K562 (cell line): ENCODE measurements around the gene ZNF26. TPM values are rescaled to one million over a fixed set of nuclear protein-coding genes. Genes with fewer than 3 reads are reported as not detected.

Experiments used
- ARID2 ChIP-seq: fragments of 450-650 bp; IDR thresholded peaks from 2 replicates; pipeline ENCODE4 v1.6.1; 2017; ENCODE audit warnings: antibody characterized with exemption, mild to moderate bottlenecking
- BRF1 ChIP-seq: IDR thresholded peaks from 3 replicates; pipeline ENCODE4 v1.6.1; 2011; ENCODE audit warnings: borderline replicate concordance, mild to moderate bottlenecking; ENCODE audit not compliant: insufficient read length; ENCODE audit errors: extremely low read depth
- CTCF ChIP-seq, 3 experiments: IDR thresholded peaks in 2 of 3; conservative IDR thresholded peaks in 1 of 3; 2 replicates each; pipeline ENCODE4 v1.5.1; 2011 to 2012; ENCODE audit warnings: low read length in 3 of 3, mild to moderate bottlenecking in 3 of 3, control low read depth in 2 of 3, improper control_type of control experiment in 1 of 3, inconsistent platforms in 1 of 3, low read depth in 1 of 3, mixed read lengths in 1 of 3, moderate library complexity in 1 of 3; ENCODE audit not compliant: insufficient read depth in 2 of 3
- CXXC5 ChIP-seq: fragments of 250-450 bp; sonication (Bioruptor Pico); IDR thresholded peaks from 2 replicates; pipeline ENCODE4 v1.8.0; 2022; ENCODE audit warnings: inconsistent platforms, mild to moderate bottlenecking, moderate library complexity
- FIP1L1 ChIP-seq: fragments of 200-400 bp; formaldehyde crosslinking; IDR thresholded peaks from 2 replicates; pipeline ENCODE4 v1.6.1; 2018; ENCODE audit warnings: mild to moderate bottlenecking, low read depth, low read length; ENCODE audit not compliant: poor library complexity, severe bottlenecking
- IRF2 ChIP-seq: sonication (generic); formaldehyde crosslinking; IDR thresholded peaks from 2 replicates; pipeline ENCODE4 v1.8.1; 2022; ENCODE audit warnings: mild to moderate bottlenecking, missing genetic modification reagents
- RBM17 ChIP-seq: fragments of 200-400 bp; formaldehyde crosslinking; IDR thresholded peaks from 2 replicates; pipeline ENCODE4 v1.6.1; 2017; ENCODE audit warnings: low read depth, mild to moderate bottlenecking, low read length, borderline replicate concordance
- RNF219 ChIP-seq: fragments of 250-450 bp; sonication (Bioruptor Pico); IDR thresholded peaks from 2 replicates; pipeline ENCODE4 v1.5.0; 2022; ENCODE audit warnings: mild to moderate bottlenecking
- XRCC4 ChIP-seq: IDR thresholded peaks from one replicate; pipeline ENCODE4 v1.6.1; 2011; ENCODE audit not compliant: insufficient read depth, insufficient read length; ENCODE audit errors: extremely low read depth
- ZNF124 ChIP-seq: sonication (generic); formaldehyde crosslinking; IDR thresholded peaks from 2 replicates; pipeline ENCODE4 v1.8.1; 2022; ENCODE audit warnings: missing genetic modification reagents
- ZNF140 ChIP-seq: fragments of 250-450 bp; sonication (Bioruptor Pico); IDR thresholded peaks from 2 replicates; pipeline ENCODE4 v1.8.0; 2021; ENCODE audit warnings: moderate library complexity, mild to moderate bottlenecking, inconsistent platforms
- ZNF24 ChIP-seq: fragments of 450-650 bp; IDR thresholded peaks from 2 replicates; pipeline ENCODE4 v1.6.1; 2016
- ZNF318 ChIP-seq, 2 experiments: fragments of 450-650 bp; IDR thresholded peaks; 2 replicates each; pipeline ENCODE4 v1.6.1; 2016; ENCODE audit warnings: mild to moderate bottlenecking in 2 of 2, borderline replicate concordance in 1 of 2, low read depth in 1 of 2, moderate library complexity in 1 of 2
- ZNF696 ChIP-seq: fragments of 250-450 bp; sonication (Bioruptor Pico); conservative IDR thresholded peaks from 2 replicates; pipeline ENCODE4 v1.4.0; 2020; ENCODE audit warnings: mild to moderate bottlenecking, moderate library complexity
- ZNF785 ChIP-seq: fragments of 250-450 bp; sonication (Bioruptor Pico); IDR thresholded peaks from 2 replicates; pipeline ENCODE4 v1.4.0; 2020; ENCODE audit warnings: mild to moderate bottlenecking
- polyA plus RNA-seq, 8 experiments: library from polyadenylated mRNA; depleted of rRNA in 4 of 8; stranded (reverse) in 5 of 8; unstranded in 3 of 8; fragments of >200 nt; fragmentation: Nextera tagmentation in 2 of 8; fragmentation: Illumina TruSeq in 1 of 8; extraction: Ambion mirVana in 2 of 8; extraction: Trizol in 1 of 8; gene quantifications; 2 replicates each; pipeline versions ENCODE4 v1.2.1 to v1.2.3, GENCODE V29; 2011 to 2014; ENCODE audit warnings: inconsistent platforms in 1 of 8, missing spikeins in 1 of 8
- total RNA-seq, 7 experiments: library from RNA; depleted of rRNA in 6 of 7; stranded (reverse); fragments of >200 nt in 6 of 7; fragmentation: Illumina TruSeq in 2 of 7; extraction: Trizol in 2 of 7; gene quantifications; 2 replicates each; pipeline versions ENCODE4 v1.2.1 to v1.2.3, GENCODE V29; 2011 to 2021; ENCODE audit warnings: low replicate concordance in 1 of 7

ZNF26 gene
- total and polyA plus RNA-seq, 9 of the 15 experiments (the other 6 are each of a cell fraction or from before 2014, with no cell fraction given): 1.2 to 14.1 (median 8.0) TPM

DNA sequence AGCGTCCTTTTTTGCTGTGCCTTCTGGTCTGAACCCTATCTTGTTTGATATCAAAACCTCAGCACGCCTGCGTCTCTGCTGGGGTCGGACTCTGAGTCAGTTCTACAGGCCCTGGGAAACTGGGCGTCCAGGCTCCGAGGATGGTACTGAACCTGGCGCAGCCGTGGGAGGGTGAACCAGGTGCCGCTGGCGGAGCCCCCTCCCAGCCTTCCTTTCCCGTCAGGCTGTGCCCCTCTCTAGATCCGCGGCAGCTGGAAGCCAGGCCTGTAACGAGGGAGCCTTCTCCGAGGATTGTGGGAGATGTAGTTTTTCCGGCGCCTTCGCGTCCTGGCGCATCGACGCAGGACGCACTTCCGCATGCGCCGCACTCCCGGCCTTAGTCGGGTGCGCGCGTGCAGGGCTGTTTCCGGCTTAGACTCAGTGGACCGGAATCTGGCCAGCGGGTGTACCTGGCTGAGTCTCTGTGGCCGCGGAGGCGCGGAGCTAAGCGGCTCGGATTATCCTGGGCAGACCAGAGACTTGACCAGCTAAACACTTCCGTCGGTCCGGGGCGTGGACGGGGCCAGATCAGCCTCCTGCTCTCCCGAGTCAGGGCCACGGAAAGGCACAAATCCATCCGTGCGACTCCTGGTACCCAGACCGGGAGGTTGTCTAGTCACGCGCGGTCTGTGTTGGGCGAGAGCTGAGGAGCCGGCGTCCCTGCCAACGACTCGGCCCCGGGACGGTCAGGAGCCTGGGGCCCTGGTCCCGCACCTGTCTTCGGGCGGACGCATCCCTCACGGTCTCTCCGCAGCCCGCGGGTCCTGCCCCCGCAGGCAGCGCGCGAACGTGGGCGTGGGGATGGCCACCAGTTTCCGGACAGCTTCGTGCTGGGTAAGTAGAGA, at the start of gene ZNF26 (continued):
- TF ChIP-seq ZNF318 (IDR thresholded peaks at IDR 0.05; ENCODE audit: borderline replicate concordance in 1 of 2, low read depth in 1 of 2) (no peak), ARID2 (no peak), CTCF (IDR thresholded peaks at IDR 0.05 in 2 of 3, conservative IDR thresholded peaks at IDR 0.05 in 1 of 3; ENCODE audit: insufficient read depth in 2 of 3, low read depth in 1 of 3, low read length in 3 of 3) (no peak), BRF1 (no peak), IRF2 (no peak), RBM17 (no peak), XRCC4 (no peak), ZNF124 (CRISPR knock-in tag) (no peak), FIP1L1 (peak; percentile 42), RNF219 (CRISPR knock-in tag) (no peak), ZNF24 (no peak), ZNF785 (CRISPR knock-in tag) (no peak), CXXC5 (CRISPR knock-in tag) (peak; percentile 95), ZNF696 (CRISPR knock-in tag) (no peak), ZNF140 (CRISPR knock-in tag) (no peak)
